NCI-H2029 treated with DMSO at 0.1 percent for 48 hours (cell line): Measurements from ENCODE around the gene PPP1R36.
"Not testable (repeated sequence)": the region's sequence is repeated elsewhere in the genome, so short reads cannot be mapped to it uniquely, and the experiment has no call there.

Experiments
- DNase-seq: peaks from one replicate; lab custom pipeline; 2025; lab: John Stamatoyannopoulos, UW

Gene PPP1R36

DNA sequence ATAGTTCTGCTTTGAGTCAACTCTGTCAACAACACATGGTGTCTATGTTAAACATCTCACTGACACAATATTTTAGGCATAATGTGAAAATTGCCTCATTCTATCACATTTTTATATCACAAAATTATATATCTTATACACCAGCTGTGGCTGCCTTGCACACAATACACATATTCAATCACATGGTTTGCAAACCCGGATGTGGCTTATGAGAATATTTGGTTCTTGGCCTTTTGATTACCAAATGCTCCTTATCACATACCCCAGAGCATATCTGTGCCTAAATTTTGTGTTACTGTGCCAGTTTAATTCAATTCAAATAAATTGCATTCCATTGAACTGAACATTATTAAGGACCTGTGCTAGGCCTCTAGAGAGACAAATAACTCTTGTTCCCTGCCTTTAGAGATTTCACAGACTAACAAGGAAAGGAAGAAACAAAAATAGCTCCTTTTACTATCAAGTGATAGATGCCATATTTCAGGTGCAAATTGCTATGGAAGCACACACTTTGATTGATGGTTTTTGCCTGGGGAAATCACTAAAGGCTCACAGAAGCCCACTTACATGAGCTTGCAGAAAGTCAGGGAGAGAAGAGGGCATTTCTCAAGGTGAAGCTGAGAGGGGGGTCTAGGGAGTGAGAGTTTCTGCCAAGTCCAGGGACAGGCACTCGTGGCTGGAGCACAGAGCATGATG is 63.4 kb downstream of the PPP1R36 start:
- DNase-seq, result no peak

DNA sequence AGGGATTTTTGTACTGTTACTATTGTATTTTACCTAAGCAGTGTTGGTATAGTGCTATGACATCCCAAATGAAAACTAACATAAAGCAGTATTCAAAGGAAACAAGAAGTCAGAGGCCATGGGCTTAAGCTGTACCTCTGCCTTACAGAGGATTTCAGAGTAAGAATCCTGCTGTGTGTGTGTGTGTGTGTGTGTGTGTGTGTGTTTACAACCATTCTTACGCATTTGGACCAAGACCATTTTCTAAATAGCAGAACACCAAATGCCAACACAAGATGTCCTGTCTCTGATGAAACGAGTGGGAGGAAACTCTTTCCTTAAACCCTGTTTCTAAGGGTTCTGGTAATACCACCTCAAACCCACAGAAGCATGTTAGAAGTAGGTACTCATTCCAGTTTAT is 64.4 kb downstream of the PPP1R36 start:
- DNase-seq, result no peak

DNA sequence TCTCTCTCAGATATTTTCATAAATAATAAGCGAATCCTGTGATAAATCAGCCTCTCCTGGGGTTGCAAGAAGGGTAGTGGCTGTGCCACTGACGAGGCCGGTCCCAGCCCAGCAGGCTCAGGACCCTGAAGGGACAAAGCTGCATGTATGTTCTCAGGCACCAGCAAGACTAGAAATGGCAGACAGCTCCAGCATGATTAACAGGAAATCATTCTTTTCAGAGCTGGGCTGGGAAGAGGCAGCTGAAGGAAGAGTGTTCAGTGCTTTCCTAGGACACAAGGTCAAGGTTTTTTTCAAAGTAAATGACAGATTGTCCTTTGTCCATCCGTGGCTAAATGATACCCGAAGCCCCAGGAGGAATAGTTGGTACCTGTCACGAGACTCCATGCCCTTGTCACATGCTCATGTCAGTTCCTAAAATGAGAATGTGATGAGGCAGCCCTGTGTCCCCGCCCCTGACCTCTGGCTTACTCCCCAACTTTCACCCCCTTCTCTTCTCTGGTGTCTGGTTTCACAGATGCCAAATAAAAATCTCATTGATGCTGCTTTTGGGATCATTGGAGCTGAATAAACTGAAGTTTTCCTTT is 65.1 kb downstream of the PPP1R36 start:
- no peak for DNase-seq

DNA sequence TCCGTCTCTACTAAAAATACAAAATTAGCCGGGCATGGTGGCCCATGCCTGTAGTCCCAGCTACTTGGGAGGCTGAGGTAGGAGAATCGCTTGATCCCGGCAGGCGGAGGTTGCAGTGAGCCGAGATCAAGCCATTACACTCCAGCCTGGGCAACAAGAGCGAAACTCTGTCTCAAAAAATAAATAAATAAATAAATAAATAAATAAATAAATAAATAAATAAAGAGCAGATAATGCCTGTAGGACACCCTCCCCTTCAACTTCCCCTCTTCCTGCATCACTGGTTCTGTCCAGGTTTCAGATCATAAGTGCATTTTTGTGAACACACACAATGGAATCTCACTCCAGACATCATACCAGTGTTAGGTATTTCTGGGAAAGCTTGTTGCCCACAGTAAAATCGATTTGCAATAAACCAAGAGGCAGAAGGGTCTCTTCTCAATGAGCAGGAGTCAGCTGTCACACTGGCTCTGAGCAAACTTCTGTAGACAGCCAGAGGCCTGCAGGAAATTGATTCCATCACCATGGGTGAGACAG is 68.2 kb downstream of the PPP1R36 start:
- not testable (repeated sequence) for DNase-seq

DNA sequence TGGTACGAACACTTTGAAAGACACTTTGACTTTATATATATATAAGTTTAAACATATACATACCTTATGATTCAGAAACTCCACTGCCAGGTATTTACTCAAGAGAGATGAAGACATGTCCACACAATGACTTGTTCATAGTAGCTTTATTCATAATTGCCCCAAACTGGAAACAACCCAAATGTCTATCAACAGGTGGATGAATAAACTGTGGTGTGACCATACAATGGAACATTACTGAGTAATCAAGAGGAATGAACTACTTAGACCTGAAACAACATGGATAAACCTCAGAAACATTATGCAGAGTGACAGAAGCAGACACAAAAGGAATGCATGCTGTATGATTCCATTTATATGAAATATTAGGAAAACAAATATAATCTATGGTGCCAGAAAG is 71.1 kb downstream of the PPP1R36 start:
- no peak for DNase-seq

DNA sequence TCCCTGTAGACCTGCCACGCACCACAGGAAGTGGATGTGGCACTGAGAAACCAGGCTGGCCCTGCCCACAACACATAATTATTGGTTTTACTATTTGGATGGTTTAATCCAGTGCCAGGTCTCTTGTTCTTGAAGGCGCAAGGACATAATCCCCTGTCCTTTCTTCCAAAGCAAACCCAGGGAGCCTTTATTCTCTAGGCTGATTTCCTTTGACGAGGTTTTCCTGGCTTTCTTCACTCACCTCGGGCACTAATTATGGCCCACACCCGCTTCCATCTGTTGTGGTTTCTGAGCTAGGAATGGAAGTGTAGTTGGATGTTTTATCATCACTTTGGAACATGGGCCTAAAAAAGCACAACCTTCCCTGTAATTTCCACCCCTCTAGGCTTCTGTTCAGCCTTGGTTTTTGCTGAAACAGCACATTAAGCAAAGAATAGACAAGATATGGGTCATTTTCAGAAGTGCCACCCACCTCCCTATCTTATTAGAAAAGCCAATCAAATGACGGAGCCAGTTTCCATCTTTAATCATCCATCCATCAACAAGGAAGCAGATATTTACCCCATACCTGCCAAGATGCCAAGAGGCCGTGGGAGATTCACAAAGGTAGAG is 73.9 kb downstream of the PPP1R36 start:
- DNase-seq, result no peak

DNA sequence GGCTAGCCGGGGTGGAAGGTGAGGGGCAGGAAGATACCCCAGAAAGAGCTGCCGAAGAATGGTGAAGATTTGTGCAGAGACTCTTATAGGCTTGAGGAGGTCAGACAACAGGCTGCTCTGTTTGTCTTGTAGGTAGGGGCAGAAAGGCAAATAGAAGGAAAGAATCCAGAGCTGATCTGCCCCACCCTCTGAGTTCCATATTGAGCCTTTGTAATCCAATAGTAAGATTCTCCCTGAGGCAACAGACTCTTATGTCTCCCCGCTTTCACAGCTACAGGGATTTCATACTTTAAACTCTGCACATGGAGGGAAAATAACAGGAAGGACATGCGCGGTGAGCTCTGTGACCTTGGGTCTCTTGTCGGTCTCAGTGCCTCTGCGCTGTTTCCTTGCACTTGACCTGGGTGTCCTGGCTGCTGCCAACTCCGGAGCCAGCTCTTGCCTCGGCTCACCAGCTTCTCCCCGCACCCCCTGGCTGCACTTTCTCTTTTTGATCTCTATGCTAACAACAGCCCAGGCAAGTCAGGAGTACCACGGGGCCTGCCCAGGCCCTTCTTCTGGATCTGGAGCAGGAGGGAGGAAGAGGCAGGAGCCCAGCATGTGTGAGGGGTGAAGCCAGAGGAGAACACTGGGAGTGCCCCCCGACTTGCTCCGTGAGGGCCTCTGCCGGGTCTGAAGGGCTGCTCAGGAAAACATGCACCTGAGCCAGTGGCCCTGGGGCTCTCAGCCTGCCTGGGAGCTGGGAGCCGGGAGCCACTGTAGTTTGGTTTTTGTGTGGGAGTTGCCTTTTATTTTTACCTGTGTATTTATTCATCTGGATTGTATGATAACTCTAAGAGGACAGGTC is 75.8 kb downstream of the PPP1R36 start:
- DNase-seq, result no peak

DNA sequence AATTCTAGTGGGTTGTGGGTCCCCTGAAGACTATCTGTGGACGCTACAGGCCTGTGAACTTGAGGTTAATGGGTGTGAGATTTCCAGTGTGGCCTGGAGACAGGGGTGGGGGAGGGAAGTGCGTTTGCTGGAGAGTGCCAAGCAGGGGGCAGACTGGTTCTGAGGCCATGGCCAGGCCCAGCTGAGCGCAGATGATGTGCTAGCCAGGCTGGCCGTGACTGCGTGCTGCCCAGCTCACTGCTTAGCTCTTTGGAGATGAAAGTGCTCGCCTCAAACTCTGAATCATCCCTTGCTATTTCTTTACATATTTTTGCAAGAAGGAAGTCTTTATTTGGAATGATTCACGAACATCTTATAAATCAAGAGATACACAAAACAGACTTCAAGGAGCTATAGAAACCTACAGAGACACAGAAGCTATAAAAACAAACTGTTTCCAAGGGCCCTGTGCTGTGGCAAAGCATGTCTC is 79.2 kb downstream of the PPP1R36 start:
- no peak for DNase-seq

DNA sequence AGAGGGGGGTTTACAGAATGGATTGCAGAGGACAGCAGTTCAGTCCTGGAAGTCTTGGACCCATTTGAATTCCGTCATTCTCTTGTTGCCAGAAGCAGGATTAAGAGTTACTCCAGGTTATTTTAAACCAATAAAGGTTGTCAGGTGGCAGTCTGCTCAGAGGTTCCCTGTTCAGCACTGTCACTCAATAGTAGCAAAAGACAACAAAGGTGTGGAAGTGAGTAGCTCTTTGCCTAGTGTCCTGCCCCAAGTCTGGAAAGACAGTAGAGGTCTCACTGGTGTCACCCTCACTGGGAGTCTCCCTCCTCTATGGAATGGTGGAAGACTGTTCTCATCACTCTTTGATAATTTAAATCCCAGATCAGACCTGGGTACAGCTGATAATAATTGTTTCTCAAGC is 81.0 kb downstream of the PPP1R36 start:
- no peak for DNase-seq

DNA sequence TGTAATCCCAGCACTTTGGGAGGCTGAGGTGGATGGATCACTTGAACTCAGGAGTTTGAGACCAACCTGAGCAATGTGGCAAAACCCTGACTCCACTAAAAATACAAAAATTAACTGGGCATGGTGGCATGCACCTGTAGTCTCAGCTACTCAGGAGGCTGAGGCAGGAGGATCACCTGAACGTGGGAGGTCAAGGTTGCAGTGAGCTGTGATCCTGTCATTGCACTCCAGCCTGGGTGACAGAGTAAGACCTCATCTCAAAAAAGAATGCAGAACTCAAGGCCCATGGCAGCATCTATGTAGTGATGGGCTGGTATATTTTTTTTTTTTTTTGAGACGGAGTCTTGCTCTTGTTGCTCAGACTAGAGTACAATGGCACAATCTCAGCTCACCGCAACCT is 81.5 kb downstream of the PPP1R36 start:
- not testable (repeated sequence) for DNase-seq

DNA sequence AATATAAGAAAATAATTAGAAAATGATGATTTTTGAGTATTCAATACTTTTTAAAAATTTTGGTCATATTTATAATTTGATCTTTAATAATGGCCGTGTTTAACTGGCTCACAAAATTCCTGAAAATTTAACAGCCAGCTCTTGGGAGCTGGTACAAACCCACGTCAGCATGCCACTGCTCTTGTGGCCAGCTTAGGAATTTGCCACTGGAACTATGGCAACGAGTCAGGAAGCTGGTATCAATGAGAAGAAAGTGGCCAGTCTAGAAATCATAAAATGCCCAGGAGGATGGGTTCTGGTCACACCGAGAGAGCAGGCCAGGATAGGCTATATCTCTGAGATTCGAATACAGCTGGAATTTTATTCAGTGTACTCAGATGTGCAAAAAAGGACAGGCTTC is 82.3 kb downstream of the PPP1R36 start:
- DNase-seq, result no peak

DNA sequence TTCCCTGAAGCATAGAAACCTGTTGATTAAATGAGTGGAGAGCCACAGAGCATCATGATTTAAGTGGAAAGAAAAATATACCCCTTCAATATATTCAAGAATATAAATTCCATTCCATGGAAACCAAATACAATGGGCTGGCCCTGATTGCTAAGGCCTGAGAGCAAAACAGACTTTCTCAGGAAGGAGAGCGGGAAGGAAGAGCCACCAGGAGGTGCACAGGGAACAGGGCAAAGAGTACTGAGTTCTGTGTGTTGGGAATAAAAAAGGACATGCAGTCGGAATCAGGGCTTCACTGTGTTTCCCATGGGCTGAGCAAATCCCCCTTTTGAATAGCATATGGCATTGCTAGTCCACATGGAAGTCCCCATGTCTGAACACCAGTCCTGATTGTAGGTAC is 84.8 kb downstream of the PPP1R36 start:
- no peak for DNase-seq

DNA sequence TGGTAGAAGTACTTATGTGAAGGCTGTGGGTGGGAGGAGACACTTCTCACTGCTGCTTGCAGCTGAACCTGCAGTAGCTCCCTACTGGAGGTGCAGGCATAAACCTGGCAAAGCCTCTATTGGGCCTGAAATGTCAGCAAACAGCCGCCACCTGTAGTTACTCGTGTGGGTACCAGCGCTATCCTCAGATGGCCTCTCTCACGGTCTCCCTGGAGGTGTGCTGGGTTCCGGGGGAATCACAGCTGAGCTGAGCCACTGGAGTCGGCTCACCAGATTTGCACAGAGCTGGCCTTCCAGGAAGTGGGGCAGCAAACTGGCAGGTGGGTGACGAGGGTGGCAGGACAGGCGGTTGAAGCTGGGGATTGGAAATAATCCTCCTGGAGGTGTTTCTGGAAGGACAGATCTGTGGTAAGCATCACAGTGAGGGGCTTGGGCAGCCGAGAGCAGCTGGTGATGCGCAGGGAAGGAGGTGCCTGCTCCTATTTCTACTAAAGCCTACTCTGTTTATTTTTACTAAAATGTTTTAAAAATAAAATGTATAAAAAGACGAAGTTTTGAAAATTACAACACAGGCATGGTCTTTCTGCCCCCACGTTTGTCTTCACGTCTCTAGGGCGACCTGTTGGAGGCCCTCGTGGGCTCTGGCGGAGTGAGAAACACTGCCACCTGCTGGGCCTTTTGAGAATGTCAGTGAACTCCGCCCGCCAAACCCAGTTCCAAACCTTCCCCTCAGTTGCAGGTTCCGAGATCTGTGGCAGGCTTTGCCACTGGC is 86.6 kb downstream of the PPP1R36 start:
- peak; percentile 28 for DNase-seq

DNA sequence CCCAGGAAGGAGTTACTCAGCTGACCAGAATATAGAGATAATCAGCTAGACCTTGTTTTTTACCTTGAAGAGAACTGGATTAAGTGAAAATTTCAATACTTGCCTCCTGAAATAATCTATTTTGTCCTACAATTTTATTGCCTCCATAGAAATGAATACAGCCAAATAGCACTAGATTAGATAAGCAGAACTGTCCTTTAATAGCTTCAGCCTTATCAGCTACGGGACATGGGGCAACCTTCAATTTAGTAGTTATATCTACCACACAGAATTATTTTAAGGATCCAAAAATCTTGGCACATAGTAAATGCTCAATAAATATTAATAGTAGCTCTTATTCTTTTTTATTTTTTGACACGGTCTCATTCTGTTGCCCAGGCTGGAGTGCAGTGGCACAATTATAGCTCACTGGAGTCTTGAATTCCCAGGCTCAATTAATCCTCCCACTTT is 87.2 kb downstream of the PPP1R36 start:
- DNase-seq, result no peak

DNA sequence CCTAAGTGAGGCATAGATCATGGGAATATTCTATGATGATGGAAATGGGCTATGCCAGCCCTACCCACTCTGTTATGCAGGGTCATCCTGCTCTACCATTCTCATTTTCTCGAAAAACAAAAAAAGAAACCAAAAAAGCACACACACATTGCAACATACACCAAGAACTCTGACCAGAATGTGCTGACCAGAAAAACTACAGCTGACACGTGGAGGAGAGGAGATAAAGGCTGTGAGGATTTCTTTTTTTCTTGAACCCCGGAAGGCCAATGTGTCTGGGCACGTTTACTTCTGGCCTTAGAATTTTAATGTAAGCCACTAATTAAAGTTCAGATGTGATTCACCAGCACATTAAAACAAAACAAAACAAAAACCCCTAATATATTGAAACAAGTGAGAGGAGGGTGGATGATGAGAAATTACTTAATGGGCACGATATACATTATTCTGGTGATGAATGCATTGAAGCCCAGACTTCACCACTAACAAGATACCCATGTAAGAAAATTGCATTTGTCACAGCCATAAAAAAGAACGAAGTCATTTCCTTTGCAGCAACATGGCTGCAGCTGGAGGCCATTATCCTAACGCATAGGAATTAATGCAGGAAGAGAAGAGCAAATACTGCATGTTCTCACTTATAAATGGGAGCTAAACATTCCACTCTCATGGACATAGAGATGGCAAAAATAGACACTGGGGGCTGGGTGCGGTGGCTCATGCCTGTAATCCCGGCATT is 88.1 kb downstream of the PPP1R36 start:
- no peak for DNase-seq

DNA sequence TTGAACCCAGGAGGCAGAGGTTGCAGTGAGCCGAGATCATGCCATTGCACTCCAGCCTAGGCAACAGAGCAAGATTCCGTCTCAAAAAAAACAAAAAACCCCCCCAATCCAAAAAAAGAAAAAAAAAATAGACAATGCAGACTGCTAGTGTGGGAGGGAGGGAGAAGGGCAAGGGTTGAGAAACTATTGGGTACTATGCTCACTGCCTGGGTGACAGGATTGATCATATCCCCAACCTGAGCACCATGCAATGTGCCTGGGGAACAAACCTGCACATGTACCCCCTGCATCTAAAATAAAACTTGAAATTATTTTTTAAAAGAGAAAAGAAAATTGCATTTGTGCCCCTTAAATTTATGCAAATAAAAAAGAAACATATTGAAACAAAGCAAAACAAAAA is 88.9 kb downstream of the PPP1R36 start:
- no peak for DNase-seq
